ENCODE results near the gene ZNF827.

ZNF827 gene

DNA sequence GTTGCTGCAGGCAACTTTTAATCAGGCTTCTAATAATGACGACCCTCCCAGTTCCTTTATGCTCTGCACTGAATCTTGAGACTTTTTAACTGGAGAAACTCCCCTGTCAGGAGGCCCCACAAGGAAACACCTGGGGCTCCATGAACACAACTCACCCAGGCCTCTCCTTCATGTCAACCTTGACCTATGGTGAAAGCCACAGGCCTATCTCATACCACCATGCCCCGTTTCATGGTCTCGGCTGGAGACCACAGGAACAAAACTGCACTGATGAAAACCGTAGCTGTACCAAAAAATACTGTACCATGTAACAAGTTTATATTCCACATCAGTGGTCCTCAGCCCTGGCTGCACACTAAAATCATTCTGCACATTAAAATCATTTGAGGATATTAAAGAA is 57.0 kb downstream of the ZNF827 start (continued):
- TF ChIP-seq, protein P1, sequence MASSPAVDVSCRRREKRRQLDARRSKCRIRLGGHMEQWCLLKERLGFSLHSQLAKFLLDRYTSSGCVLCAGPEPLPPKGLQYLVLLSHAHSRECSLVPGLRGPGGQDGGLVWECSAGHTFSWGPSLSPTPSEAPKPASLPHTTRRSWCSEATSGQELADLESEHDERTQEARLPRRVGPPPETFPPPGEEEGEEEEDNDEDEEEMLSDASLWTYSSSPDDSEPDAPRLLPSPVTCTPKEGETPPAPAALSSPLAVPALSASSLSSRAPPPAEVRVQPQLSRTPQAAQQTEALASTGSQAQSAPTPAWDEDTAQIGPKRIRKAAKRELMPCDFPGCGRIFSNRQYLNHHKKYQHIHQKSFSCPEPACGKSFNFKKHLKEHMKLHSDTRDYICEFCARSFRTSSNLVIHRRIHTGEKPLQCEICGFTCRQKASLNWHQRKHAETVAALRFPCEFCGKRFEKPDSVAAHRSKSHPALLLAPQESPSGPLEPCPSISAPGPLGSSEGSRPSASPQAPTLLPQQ (tag by site-specific recombination; IDR thresholded peaks at IDR 0.05), result no peak
- TF ChIP-seq KLF7 (tag by site-specific recombination; IDR thresholded peaks at IDR 0.05; ENCODE audit: borderline replicate concordance) (no peak), GFI1B (tag by site-specific recombination; IDR thresholded peaks at IDR 0.05) (no peak), TCF7L2 (IDR thresholded peaks at IDR 0.05; ENCODE audit: borderline replicate concordance, low read depth, low read length) (no peak), MZF1 (tag by site-specific recombination; IDR thresholded peaks at IDR 0.05; ENCODE audit: borderline replicate concordance) (no peak)

DNA sequence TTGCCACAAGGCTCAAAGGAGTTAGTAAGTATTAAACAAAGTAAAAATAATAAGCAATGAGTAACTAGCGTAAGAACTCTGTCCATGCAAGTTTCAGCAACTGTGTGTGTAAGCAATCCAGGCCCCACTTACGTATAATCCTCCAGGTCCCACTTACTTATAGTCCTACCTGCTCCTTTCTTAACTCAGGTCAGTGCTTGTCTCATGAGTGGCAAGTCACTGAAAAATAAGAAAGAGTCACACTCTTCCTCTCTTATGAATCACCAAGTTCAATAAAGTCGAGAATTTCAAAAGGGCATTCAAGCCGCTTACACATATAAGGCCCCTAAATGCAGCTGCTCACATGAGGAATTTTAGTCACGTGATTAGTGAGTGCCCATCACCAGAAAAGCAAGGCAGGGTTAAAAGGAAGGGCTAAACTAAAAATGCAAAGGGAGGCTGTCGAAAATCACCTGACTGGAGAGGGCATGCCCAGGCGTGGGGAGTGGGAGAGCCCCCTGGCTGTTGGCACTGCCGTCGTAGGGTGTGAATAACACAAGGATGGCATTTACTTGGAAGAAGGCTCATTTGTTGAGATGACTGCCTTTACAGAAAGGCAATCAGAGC is 58.2 kb downstream of the ZNF827 start:
- Histone ChIP-seq H3K36me3 (ENCODE audit: control insufficient read depth in 2 of 2, insufficient read depth in 1 of 2, low read length in 2 of 2) (peaks cover 0 to 8% of the 10 kb centered on the region in 2 experiments; a peak in 1 of 3 replicates), H3K27ac (ENCODE audit: extremely low read depth, low read depth, low read length) (no peak overlapping the region), H3K9me3 (ENCODE audit: control insufficient read depth, insufficient read depth, low read depth, low read length) (no peaks in the 10 kb centered on the region), H3K4me3 (ENCODE audit: low read depth, low read length) (no peak overlapping the region), H3K4me1 (ENCODE audit: control insufficient read depth, insufficient read depth, low read length) (peaks cover 15% of the 10 kb centered on the region)
- POLR2A ChIA-PET, result no interaction called here
- TF ChIP-seq, protein P2, sequence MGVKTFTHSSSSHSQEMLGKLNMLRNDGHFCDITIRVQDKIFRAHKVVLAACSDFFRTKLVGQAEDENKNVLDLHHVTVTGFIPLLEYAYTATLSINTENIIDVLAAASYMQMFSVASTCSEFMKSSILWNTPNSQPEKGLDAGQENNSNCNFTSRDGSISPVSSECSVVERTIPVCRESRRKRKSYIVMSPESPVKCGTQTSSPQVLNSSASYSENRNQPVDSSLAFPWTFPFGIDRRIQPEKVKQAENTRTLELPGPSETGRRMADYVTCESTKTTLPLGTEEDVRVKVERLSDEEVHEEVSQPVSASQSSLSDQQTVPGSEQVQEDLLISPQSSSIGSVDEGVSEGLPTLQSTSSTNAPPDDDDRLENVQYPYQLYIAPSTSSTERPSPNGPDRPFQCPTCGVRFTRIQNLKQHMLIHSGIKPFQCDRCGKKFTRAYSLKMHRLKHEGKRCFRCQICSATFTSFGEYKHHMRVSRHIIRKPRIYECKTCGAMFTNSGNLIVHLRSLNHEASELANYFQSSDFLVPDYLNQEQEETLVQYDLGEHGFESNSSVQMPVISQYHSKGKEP (tag by site-specific recombination; IDR thresholded peaks at IDR 0.05), result no peak
- TF ChIP-seq FEZF1 (tag by site-specific recombination; IDR thresholded peaks at IDR 0.05) (no peak), ZNF394 (tag by site-specific recombination; IDR thresholded peaks at IDR 0.05; ENCODE audit: borderline replicate concordance) (no peak), ZNF837 (tag by site-specific recombination; IDR thresholded peaks at IDR 0.05) (no peak), SCRT1 (tag by site-specific recombination; IDR thresholded peaks at IDR 0.05; ENCODE audit: borderline replicate concordance) (no peak), GFI1B (tag by site-specific recombination; IDR thresholded peaks at IDR 0.05) (no peak)
- CTCF ChIA-PET, result interaction anchor here (1.5 kb wide), 1 partner anchor 24 kb away, joined by 3 read pairs; no protein-coding TSS in a partner anchor

DNA sequence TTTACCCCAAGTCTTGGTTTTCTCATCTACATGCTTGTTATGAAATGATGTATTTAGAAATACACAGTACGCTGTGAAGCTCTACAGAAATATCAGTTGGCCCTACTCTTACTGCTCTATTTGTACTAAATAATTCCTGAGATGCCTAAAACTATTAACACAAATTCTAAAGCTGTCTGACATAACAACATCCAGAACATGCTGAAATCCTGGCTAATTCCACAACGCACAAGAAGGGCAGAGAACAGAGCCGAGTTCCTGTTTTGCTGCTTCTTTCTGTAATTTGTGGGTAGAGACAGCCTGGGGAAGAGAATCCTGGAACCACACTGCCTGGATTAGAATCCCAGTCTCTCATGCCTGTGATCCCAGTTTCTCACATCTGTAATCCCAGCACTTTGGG is 59.0 kb downstream of the ZNF827 start:
- H3K9me3 ChIP-seq (ENCODE audit: control insufficient read depth, insufficient read depth, low read depth, low read length), result no peaks in the 10 kb centered on the region
- H3K4me3 ChIP-seq (ENCODE audit: low read depth, low read length), result no peak overlapping the region
- ChIA-PET CTCF (interaction anchor here (1.0 to 1.5 kb wide), 2 partner anchors 23 to 54 kb away, joined by 3 to 5 read pairs; no protein-coding TSS in a partner anchor), POLR2A (no interaction called here)
- H3K4me1 ChIP-seq (ENCODE audit: control insufficient read depth, insufficient read depth, low read length), result peaks cover 15% of the 10 kb centered on the region
- peak overlapping the region; percentile 12; the same call in 1 of the 2 replicates for H3K27ac ChIP-seq (ENCODE audit: extremely low read depth, low read depth, low read length)
- H3K36me3 ChIP-seq (ENCODE audit: control insufficient read depth in 2 of 2, insufficient read depth in 1 of 2, low read length in 2 of 2), result peaks cover 0 to 4% of the 10 kb centered on the region in 2 experiments; a peak in 1 of 3 replicates
- TF ChIP-seq ZNF600 (tag by site-specific recombination; IDR thresholded peaks at IDR 0.05) (0 out of 2 replicates have a peak, but pooled peaks have one; percentile 36), MZF1 (tag by site-specific recombination; IDR thresholded peaks at IDR 0.05; ENCODE audit: borderline replicate concordance) (no peak), OSR2 (tag by site-specific recombination; IDR thresholded peaks at IDR 0.05) (no peak)

DNA sequence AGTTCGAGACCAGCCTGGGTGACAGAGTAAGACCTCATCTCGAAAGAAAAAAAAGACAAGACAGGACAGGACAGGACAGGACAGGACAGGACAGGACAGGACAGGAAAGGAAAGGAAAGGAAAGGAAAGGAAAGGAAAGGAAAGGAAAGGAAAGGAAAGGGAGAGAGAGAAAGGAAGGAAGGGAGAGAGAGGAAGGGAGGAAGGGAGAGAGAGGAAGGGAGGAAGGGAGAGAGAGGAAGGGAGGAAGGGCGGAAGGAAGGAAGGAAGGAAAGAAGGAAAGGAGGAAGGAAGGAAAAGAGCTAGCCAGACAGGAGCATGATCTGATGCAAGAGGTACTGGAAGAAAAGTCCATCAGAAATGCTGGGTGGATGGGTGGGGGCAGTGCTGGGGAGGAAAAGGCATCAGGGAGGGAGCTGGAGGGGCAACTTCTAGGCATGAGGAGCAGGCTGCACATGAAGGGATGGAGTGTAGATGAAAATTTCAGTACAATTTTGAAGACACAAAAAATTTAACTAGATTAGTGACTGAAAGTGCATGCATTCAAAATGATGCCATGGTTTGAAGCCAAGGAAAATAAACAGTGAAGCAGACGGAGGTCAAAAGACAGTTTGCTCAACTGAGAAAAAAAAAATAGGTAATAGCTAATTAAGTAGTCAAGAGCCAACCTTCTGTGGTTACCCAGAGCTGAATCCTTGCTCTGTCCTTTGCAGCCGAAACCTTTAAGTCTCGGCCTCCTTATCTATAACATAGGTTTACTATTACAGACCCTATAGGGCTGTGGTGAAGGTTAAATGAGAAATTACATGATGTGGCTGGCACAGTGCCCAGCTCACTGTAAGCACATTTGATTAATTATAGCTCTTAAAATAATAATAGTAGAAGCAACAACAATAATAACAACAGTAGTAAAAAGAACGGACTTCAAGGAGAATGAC is 59.9 kb downstream of the ZNF827 start:
- ChIA-PET POLR2A (interaction anchor here (0.6 to 0.9 kb wide), 3 partner anchors 58 to 146 kb away, joined by 3 to 7 read pairs (median 5); partner anchors contain the start of gene ZNF827), CTCF (interaction anchor here (0.6 to 1.5 kb wide), 6 partner anchors 10 to 54 kb away, joined by 3 to 5 read pairs (median 4); no protein-coding TSS in a partner anchor)
- Histone ChIP-seq H3K27ac (ENCODE audit: extremely low read depth, low read depth, low read length) (peak overlapping the region; percentile 59), H3K4me1 (ENCODE audit: control insufficient read depth, insufficient read depth, low read length) (peaks cover 14% of the 10 kb centered on the region), H3K9me3 (ENCODE audit: control insufficient read depth, insufficient read depth, low read depth, low read length) (no peaks in the 10 kb centered on the region), H3K4me3 (ENCODE audit: low read depth, low read length) (no peak overlapping the region), H3K36me3 (ENCODE audit: control insufficient read depth in 2 of 2, insufficient read depth in 1 of 2, low read length in 2 of 2) (peaks cover 0 to 4% of the 10 kb centered on the region in 2 experiments; a peak in 1 of 3 replicates)
- TF ChIP-seq, protein P3, sequence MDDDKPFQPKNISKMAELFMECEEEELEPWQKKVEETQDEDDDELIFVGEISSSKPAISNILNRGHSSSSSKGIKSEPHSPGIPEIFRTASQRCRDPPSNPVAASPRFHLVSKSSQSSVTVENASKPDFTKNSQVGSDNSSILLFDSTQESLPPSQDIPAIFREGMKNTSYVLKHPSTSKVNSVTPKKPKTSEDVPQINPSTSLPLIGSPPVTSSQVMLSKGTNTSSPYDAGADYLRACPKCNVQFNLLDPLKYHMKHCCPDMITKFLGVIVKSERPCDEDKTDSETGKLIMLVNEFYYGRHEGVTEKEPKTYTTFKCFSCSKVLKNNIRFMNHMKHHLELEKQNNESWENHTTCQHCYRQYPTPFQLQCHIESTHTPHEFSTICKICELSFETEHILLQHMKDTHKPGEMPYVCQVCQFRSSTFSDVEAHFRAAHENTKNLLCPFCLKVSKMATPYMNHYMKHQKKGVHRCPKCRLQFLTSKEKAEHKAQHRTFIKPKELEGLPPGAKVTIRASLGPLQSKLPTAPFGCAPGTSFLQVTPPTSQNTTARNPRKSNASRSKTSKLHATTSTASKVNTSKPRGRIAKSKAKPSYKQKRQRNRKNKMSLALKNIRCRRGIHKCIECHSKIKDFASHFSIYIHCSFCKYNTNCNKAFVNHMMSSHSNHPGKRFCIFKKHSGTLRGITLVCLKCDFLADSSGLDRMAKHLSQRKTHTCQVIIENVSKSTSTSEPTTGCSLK (tag by site-specific recombination; IDR thresholded peaks at IDR 0.05), result no peak
- 0 out of 2 replicates have a peak, but pooled peaks have one; percentile 56 for TF ChIP-seq ZEB2 (tag by site-specific recombination; IDR thresholded peaks at IDR 0.05)
- TF ChIP-seq PRDM1 (tag by site-specific recombination; IDR thresholded peaks at IDR 0.05), result peak; percentile 99
- TF ChIP-seq, protein P4, sequence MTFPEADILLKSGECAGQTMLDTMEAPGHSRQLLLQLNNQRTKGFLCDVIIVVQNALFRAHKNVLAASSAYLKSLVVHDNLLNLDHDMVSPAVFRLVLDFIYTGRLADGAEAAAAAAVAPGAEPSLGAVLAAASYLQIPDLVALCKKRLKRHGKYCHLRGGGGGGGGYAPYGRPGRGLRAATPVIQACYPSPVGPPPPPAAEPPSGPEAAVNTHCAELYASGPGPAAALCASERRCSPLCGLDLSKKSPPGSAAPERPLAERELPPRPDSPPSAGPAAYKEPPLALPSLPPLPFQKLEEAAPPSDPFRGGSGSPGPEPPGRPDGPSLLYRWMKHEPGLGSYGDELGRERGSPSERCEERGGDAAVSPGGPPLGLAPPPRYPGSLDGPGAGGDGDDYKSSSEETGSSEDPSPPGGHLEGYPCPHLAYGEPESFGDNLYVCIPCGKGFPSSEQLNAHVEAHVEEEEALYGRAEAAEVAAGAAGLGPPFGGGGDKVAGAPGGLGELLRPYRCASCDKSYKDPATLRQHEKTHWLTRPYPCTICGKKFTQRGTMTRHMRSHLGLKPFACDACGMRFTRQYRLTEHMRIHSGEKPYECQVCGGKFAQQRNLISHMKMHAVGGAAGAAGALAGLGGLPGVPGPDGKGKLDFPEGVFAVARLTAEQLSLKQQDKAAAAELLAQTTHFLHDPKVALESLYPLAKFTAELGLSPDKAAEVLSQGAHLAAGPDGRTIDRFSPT (tag by site-specific recombination; IDR thresholded peaks at IDR 0.05), result no peak
- TF ChIP-seq ZNF654 (tag by site-specific recombination; IDR thresholded peaks at IDR 0.05; ENCODE audit: low read depth), result no peak
- TF ChIP-seq SP7 (tag by site-specific recombination; IDR thresholded peaks at IDR 0.05), result peak; percentile 92
- TF ChIP-seq ZNF404 (tag by site-specific recombination; IDR thresholded peaks at IDR 0.05), result no peak

Measured in HEK293 (cell line).